ENCODE data around the gene NR1H2. TPM values are rescaled to one million over a fixed set of nuclear protein-coding genes. Genes with fewer than 3 reads are reported as not detected.
"Not testable (repeated sequence)": the region's sequence is repeated elsewhere in the genome, so short reads cannot be mapped to it uniquely, and the experiment has no call there.

Gene NR1H2
- total RNA-seq, 2 donors from 2014 or later = 40.4 to 42.7 TPM

- TF ChIP-seq CTCF (conservative IDR thresholded peaks at IDR 0.05) = no peak
- Histone ChIP-seq H3K9me3 (ENCODE audit: control insufficient read depth, low read length) (peaks cover 7% of the 10 kb centered on the region), H3K36me3 (ENCODE audit: control insufficient read depth, insufficient read depth, low read length) (no peaks in the 10 kb centered on the region), H3K9ac (ENCODE audit: extremely low read depth, low read length, poor library complexity, severe bottlenecking) (no peak overlapping the region), H3K4me1 (ENCODE audit: control insufficient read depth, insufficient read depth, low read length) (no peaks in the 10 kb centered on the region), H3K27me3 (ENCODE audit: control insufficient read depth, insufficient read depth, low read length, poor library complexity, severe bottlenecking) (no peaks in the 10 kb centered on the region), H3K27ac (ENCODE audit: low read depth, low read length) (no peak overlapping the region), H3K4me3 (ENCODE audit: low read length) (no peak overlapping the region)
- H3K4me3 Mint-ChIP-seq = no peak overlapping the region
- peaks cover 13% of the 10 kb centered on the region for H3K9me3 Mint-ChIP-seq
- peaks cover 2% of the 10 kb centered on the region for H3K4me1 Mint-ChIP-seq
- no peak overlapping the region for H3K27ac Mint-ChIP-seq
- no peak for DNase-seq
- peaks cover 5% of the 10 kb centered on the region for H3K27me3 Mint-ChIP-seq (ENCODE audit: insufficient read depth)
- peaks cover 28% of the 10 kb centered on the region for H3K36me3 Mint-ChIP-seq (ENCODE audit: low read depth)
Observed at GRCh38 chr19:50340331-50340730, 35.9 kb upstream of the NR1H2 start.

GRCh38 chr19:50341091-50341564 lies 35.1 kb upstream of the NR1H2 start:
- Mint-ChIP-seq H3K27me3 (ENCODE audit: insufficient read depth) (peaks cover 3% of the 10 kb centered on the region), H3K9me3 (peaks cover 13% of the 10 kb centered on the region), H3K4me3 (no peak overlapping the region), H3K36me3 (ENCODE audit: low read depth) (peaks cover 30% of the 10 kb centered on the region), H3K27ac (no peak overlapping the region), H3K4me1 (no peaks in the 10 kb centered on the region)
- no peak overlapping the region for H3K27ac ChIP-seq (ENCODE audit: low read depth, low read length)
- 78 to 93% methylated on average over 3 of the region's 3 CpGs for WGBS, 2 experiments (ENCODE audit: insufficient coverage in 1 of 2, insufficient read length in 1 of 2)
- H3K36me3 ChIP-seq (ENCODE audit: control insufficient read depth, insufficient read depth, low read length) = no peaks in the 10 kb centered on the region
- H3K4me1 ChIP-seq (ENCODE audit: control insufficient read depth, insufficient read depth, low read length) = no peaks in the 10 kb centered on the region
- H3K9ac ChIP-seq (ENCODE audit: extremely low read depth, low read length, poor library complexity, severe bottlenecking) = no peak overlapping the region
- DNase-seq = no peak
- TF ChIP-seq CTCF (conservative IDR thresholded peaks at IDR 0.05) = no peak
- no peaks in the 10 kb centered on the region for H3K27me3 ChIP-seq (ENCODE audit: control insufficient read depth, insufficient read depth, low read length, poor library complexity, severe bottlenecking)
- H3K9me3 ChIP-seq (ENCODE audit: control insufficient read depth, low read length) = peaks cover 7% of the 10 kb centered on the region
- no peak overlapping the region for H3K4me3 ChIP-seq (ENCODE audit: low read length)

GRCh38 chr19:50344661-50345318 lies 31.5 kb upstream of the NR1H2 start:
- no peaks in the 10 kb centered on the region for H3K4me1 Mint-ChIP-seq
- Histone ChIP-seq H3K9ac (ENCODE audit: extremely low read depth, low read length, poor library complexity, severe bottlenecking) (no peak overlapping the region), H3K27me3 (ENCODE audit: control insufficient read depth, insufficient read depth, low read length, poor library complexity, severe bottlenecking) (no peaks in the 10 kb centered on the region), H3K27ac (ENCODE audit: low read depth, low read length) (no peak overlapping the region), H3K36me3 (ENCODE audit: control insufficient read depth, insufficient read depth, low read length) (no peaks in the 10 kb centered on the region), H3K4me3 (ENCODE audit: low read length) (no peak overlapping the region), H3K9me3 (ENCODE audit: control insufficient read depth, low read length) (peaks cover 7% of the 10 kb centered on the region), H3K4me1 (ENCODE audit: control insufficient read depth, insufficient read depth, low read length) (no peaks in the 10 kb centered on the region)
- TF ChIP-seq CTCF (conservative IDR thresholded peaks at IDR 0.05) = no peak
- H3K27ac Mint-ChIP-seq = no peak overlapping the region
- H3K9me3 Mint-ChIP-seq = peaks cover 10% of the 10 kb centered on the region
- H3K27me3 Mint-ChIP-seq (ENCODE audit: insufficient read depth) = no peaks in the 10 kb centered on the region
- H3K4me3 Mint-ChIP-seq = no peak overlapping the region
- 73 to 79% methylated on average over 4 to 8 of the region's 8 CpGs for WGBS, 2 experiments (ENCODE audit: insufficient coverage in 1 of 2, insufficient read length in 1 of 2)
- DNase-seq = no peak
- peaks cover 19% of the 10 kb centered on the region for H3K36me3 Mint-ChIP-seq (ENCODE audit: low read depth)

GRCh38 chr19:50347089-50347581 lies 29.1 kb upstream of the NR1H2 start:
- H3K9ac ChIP-seq (ENCODE audit: extremely low read depth, low read length, poor library complexity, severe bottlenecking); H3K36me3 ChIP-seq (ENCODE audit: control insufficient read depth, insufficient read depth, low read length); H3K27me3 Mint-ChIP-seq (ENCODE audit: insufficient read depth); H3K9me3 Mint-ChIP-seq; H3K9me3 ChIP-seq (ENCODE audit: control insufficient read depth, low read length); DNase-seq; H3K27ac ChIP-seq (ENCODE audit: low read depth, low read length); H3K4me1 ChIP-seq (ENCODE audit: control insufficient read depth, insufficient read depth, low read length); H3K27ac Mint-ChIP-seq; H3K27me3 ChIP-seq (ENCODE audit: control insufficient read depth, insufficient read depth, low read length, poor library complexity, severe bottlenecking); H3K4me3 ChIP-seq (ENCODE audit: low read length); H3K4me3 Mint-ChIP-seq; H3K4me1 Mint-ChIP-seq: not testable (repeated sequence)
- 76 to 83% methylated on average over 2 to 7 of the region's 8 CpGs for WGBS, 2 experiments (ENCODE audit: insufficient coverage in 1 of 2, insufficient read length in 1 of 2)
- peaks cover 12% of the 10 kb centered on the region for H3K36me3 Mint-ChIP-seq (ENCODE audit: low read depth)

All from endodermal cell (in vitro differentiated cells).